B cell (primary cell): Measurements from ENCODE around the gene TXNRD3. TPM values are rescaled to one million over a fixed set of nuclear protein-coding genes. Genes with fewer than 3 reads are reported as not detected.

Source experiments
- ATAC-seq: fragments of 200-7000 bp; cut with Tn5 transposase; one replicate; pipeline ENCODE4 v1.10.0; 2021; ENCODE audit warnings: low read depth, mild to moderate bottlenecking, moderate number of reproducible peaks, moderate library complexity
- CTCF ChIA-PET: fragments of 350-600 bp; sonication (Branson Sonifier 250); formaldehyde crosslinking; loops from one replicate; lab custom pipeline; 2021; ENCODE audit warnings: antibody characterized with exemption, inconsistent platforms; lab: Charles Lee
- POLR2A ChIA-PET: fragments of 350-600 bp; sonication (Branson Sonifier 250); formaldehyde crosslinking; loops from one replicate; lab custom pipeline; 2021; ENCODE audit warnings: antibody characterized with exemption; lab: Charles Lee
- DNase-seq: peaks from one replicate; pipeline ENCODE4 v3.0.0; 2013
- H2AFZ ChIP-seq: 2 replicates; pipeline ENCODE4 v1.6.1; 2012; ENCODE audit warnings: mild to moderate bottlenecking, low read depth, low read length; ENCODE audit not compliant: insufficient read depth, poor library complexity, severe bottlenecking
- H3K27ac ChIP-seq, 2 donors: 1 replicate in 1 of 2; 2 replicates in 1 of 2; pipeline ENCODE4 v1.5.1; 2012 to 2013; ENCODE audit warnings: low read length in 2 of 2, mild to moderate bottlenecking in 2 of 2, moderate library complexity in 1 of 2
- H3K27me3 ChIP-seq, 4 experiments: fragments of 200-600 bp in 1 of 4; sonication (generic) in 1 of 4; replicated peaks in 1 of 4; 1 replicate in 2 of 4; 2 replicates in 2 of 4; pipeline versions ENCODE4 v1.6.1 to v1.7.0; 2013 to 2016; ENCODE audit warnings: low read length in 3 of 4, mild to moderate bottlenecking in 2 of 4, mixed read lengths in 1 of 4, moderate library complexity in 1 of 4; ENCODE audit not compliant: insufficient read depth in 4 of 4, control insufficient read depth in 3 of 4; ENCODE audit errors: control extremely low read depth in 1 of 4
- H3K36me3 ChIP-seq, 2 experiments: replicated peaks in 1 of 2; 1 replicate in 1 of 2; 2 replicates in 1 of 2; pipeline versions ENCODE4 v1.6.1 to v1.7.1; 2013; ENCODE audit warnings: low read length in 1 of 2; ENCODE audit not compliant: insufficient read depth in 2 of 2, control insufficient read depth in 1 of 2; ENCODE audit errors: control extremely low read depth in 1 of 2, extremely low read depth in 1 of 2
- H3K4me1 ChIP-seq, 2 donors: fragments of 200-600 bp in 1 of 2; sonication (generic) in 1 of 2; 1 replicate in 1 of 2; 2 replicates in 1 of 2; pipeline versions ENCODE4 v1.5.1 to v1.6.1; 2013 to 2017; ENCODE audit warnings: low read length in 2 of 2; ENCODE audit not compliant: control insufficient read depth in 2 of 2, insufficient read depth in 2 of 2
- H3K4me2 ChIP-seq: replicated peaks from 2 replicates; pipeline ENCODE3; 2012; ENCODE audit warnings: mild to moderate bottlenecking, low read depth, low read length; ENCODE audit not compliant: poor library complexity, severe bottlenecking
- H3K4me3 ChIP-seq, 5 experiments: fragments of 200-600 bp in 1 of 5; sonication (generic) in 1 of 5; 1 replicate in 3 of 5; 2 replicates in 2 of 5; pipeline versions ENCODE4 v1.5.1 to v1.7.0; 2011 to 2016; ENCODE audit warnings: low read length in 4 of 5, mild to moderate bottlenecking in 4 of 5, low read depth in 2 of 5, control low read depth in 1 of 5, moderate library complexity in 1 of 5; ENCODE audit not compliant: insufficient read depth in 1 of 5; ENCODE audit errors: control extremely low read depth in 1 of 5, extremely low read depth in 1 of 5
- H3K79me2 ChIP-seq: fragments of 200-600 bp; sonication (generic); one replicate; pipeline ENCODE4 v1.6.0; 2016; ENCODE audit warnings: low read length; ENCODE audit not compliant: control insufficient read depth, insufficient read depth
- H3K9ac ChIP-seq: fragments of 200-600 bp; sonication (generic); 2 replicates; pipeline ENCODE4 v1.6.1; 2017; ENCODE audit warnings: mild to moderate bottlenecking, low read length, moderate library complexity
- H3K9me3 ChIP-seq, 3 donors: one replicate each; pipeline versions ENCODE4 v1.6.1 to v1.7.1; 2013; ENCODE audit warnings: low read length in 2 of 3; ENCODE audit not compliant: control insufficient read depth in 2 of 3, insufficient read depth in 1 of 3; ENCODE audit errors: control extremely low read depth in 1 of 3
- H4K20me1 ChIP-seq: 2 replicates; pipeline ENCODE4 v1.6.0; 2012; ENCODE audit warnings: mild to moderate bottlenecking, low read length; ENCODE audit not compliant: insufficient read depth, control insufficient read depth, poor library complexity, severe bottlenecking
- H3K27ac Mint-ChIP-seq: one replicate; pipeline ENCODE4 v1.8.0; 2021; ENCODE audit warnings: mixed read lengths
- H3K27me3 Mint-ChIP-seq: one replicate; pipeline ENCODE4 v1.8.0; 2021; ENCODE audit warnings: mixed read lengths
- H3K4me1 Mint-ChIP-seq: one replicate; pipeline ENCODE4 v1.8.0; 2021; ENCODE audit warnings: mixed read lengths
- H3K4me3 Mint-ChIP-seq: one replicate; pipeline ENCODE4 v1.8.0; 2021; ENCODE audit warnings: mixed read lengths
- H3K9me3 Mint-ChIP-seq: one replicate; pipeline ENCODE4 v1.8.0; 2022; ENCODE audit warnings: mixed read lengths; ENCODE audit not compliant: insufficient read depth
- EZH2 ChIP-seq: IDR thresholded peaks from 2 replicates; pipeline ENCODE4 v1.6.1; 2012; ENCODE audit warnings: borderline replicate concordance, low read depth, mild to moderate bottlenecking, moderate library complexity, low read length; ENCODE audit not compliant: insufficient read depth, poor library complexity, severe bottlenecking
- WGBS: methylation state at CpG from one replicate; pipeline ENCODE4 v1.1.5; 2013; ENCODE audit warnings: missing lambda C conversion rate; ENCODE audit not compliant: insufficient coverage; 5-methylcytosine and 5-hydroxymethylcytosine counted together
- intact Hi-C: fragments of 100-400 bp; cut with micrococcal nuclease; formaldehyde crosslinking; loops from one replicate; pipeline ENCODE4 v1.10.0; 2022
- polyA plus RNA-seq: library from polyadenylated mRNA; depleted of rRNA; stranded (reverse); fragments of >200 nt; gene quantifications from 2 replicates; pipeline ENCODE4 v1.2.3, GENCODE V29; 2012
- total RNA-seq, 2 donors: library from RNA; stranded (reverse); fragments of 120-200 nt in 1 of 2; gene quantifications; 1 replicate in 1 of 2; 2 replicates in 1 of 2; pipeline versions ENCODE4 v1.2.3 to v1.2.4, GENCODE V29; 2013 to 2022
- TF ChIP-seq, protein P1 (sequence below): fragments of 200-600 bp; IDR thresholded peaks from one replicate; pipeline ENCODE4 v1.8.0; 2022; ENCODE audit warnings: antibody characterized with exemption, mild to moderate bottlenecking

TXNRD3 gene
- total and polyA plus RNA-seq, 2 donors (not counting 1 experiment from before 2014, with no cell fraction given): 0.15 to 0.99 TPM

- intact Hi-C loops: no loop called here
These were observed 73.4 kb downstream of the TXNRD3 start for GRCh38 chr3:126581569-126581968.

GRCh38 chr3:126580746-126581145, 74.2 kb downstream of the TXNRD3 start:
- ChIA-PET CTCF (no interaction called here), POLR2A (no interaction called here)
- no peak overlapping the region for H3K4me3 Mint-ChIP-seq
- H3K79me2 ChIP-seq: no peaks in the 10 kb centered on the region
- no peak for TF ChIP-seq EZH2
- TF ChIP-seq, protein P1, sequence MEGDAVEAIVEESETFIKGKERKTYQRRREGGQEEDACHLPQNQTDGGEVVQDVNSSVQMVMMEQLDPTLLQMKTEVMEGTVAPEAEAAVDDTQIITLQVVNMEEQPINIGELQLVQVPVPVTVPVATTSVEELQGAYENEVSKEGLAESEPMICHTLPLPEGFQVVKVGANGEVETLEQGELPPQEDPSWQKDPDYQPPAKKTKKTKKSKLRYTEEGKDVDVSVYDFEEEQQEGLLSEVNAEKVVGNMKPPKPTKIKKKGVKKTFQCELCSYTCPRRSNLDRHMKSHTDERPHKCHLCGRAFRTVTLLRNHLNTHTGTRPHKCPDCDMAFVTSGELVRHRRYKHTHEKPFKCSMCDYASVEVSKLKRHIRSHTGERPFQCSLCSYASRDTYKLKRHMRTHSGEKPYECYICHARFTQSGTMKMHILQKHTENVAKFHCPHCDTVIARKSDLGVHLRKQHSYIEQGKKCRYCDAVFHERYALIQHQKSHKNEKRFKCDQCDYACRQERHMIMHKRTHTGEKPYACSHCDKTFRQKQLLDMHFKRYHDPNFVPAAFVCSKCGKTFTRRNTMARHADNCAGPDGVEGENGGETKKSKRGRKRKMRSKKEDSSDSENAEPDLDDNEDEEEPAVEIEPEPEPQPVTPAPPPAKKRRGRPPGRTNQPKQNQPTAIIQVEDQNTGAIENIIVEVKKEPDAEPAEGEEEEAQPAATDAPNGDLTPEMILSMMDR: no peak
- no peaks in the 10 kb centered on the region for H3K4me1 ChIP-seq
- no peak for DNase-seq
- ATAC-seq: no peak
- no peak overlapping the region for H3K27ac ChIP-seq
- H3K9me3 Mint-ChIP-seq: no peaks in the 10 kb centered on the region
- no peak overlapping the region for H3K4me3 ChIP-seq
- H3K27me3 Mint-ChIP-seq: peaks cover 7% of the 10 kb centered on the region
- no peaks in the 10 kb centered on the region for H4K20me1 ChIP-seq
- no peak overlapping the region for H3K9ac ChIP-seq
- no peaks in the 10 kb centered on the region for H3K4me1 Mint-ChIP-seq
- WGBS: 96% methylated on average over 4 of the region's 5 CpGs
- no peaks in the 10 kb centered on the region for H3K9me3 ChIP-seq
- H3K27me3 ChIP-seq: no peaks in the 10 kb centered on the region
- H3K36me3 ChIP-seq: no peaks in the 10 kb centered on the region
- no peak overlapping the region for H3K4me2 ChIP-seq
- no peak overlapping the region for H3K27ac Mint-ChIP-seq
- no peak overlapping the region for H2AFZ ChIP-seq
- intact Hi-C loops: no loop called here

More at GRCh38 chr3:126581569-126581968, 73.4 kb downstream of the TXNRD3 start:
- Histone ChIP-seq H4K20me1 (no peaks in the 10 kb centered on the region), H3K27ac (no peak overlapping the region), H3K9me3 (no peaks in the 10 kb centered on the region), H3K27me3 (no peaks in the 10 kb centered on the region), H3K36me3 (no peaks in the 10 kb centered on the region), H3K79me2 (no peaks in the 10 kb centered on the region), H3K4me3 (no peak overlapping the region), H3K4me1 (no peaks in the 10 kb centered on the region), H3K9ac (no peak overlapping the region), H3K4me2 (no peak overlapping the region), H2AFZ (no peak overlapping the region)
- H3K9me3 Mint-ChIP-seq: no peaks in the 10 kb centered on the region
- DNase-seq: no peak
- no peak for TF ChIP-seq EZH2
- TF ChIP-seq, protein P1: no peak
- H3K27me3 Mint-ChIP-seq: peaks cover 5% of the 10 kb centered on the region
- no peak overlapping the region for H3K4me3 Mint-ChIP-seq
- H3K27ac Mint-ChIP-seq: no peak overlapping the region
- ATAC-seq: no peak
- ChIA-PET POLR2A (no interaction called here), CTCF (no interaction called here)
- no CpG with 5 or more reads among the region's 2 CpGs for WGBS
- H3K4me1 Mint-ChIP-seq: no peaks in the 10 kb centered on the region
